PC-9 (cell line): ENCODE results near the gene KRTAP21-1.

Experiments
- CTCF ChIP-seq: fragments of 200-600 bp; sonication (generic); conservative IDR thresholded peaks from 2 replicates; pipeline ENCODE4 v1.6.1; 2017; ENCODE audit warnings: mixed run types, antibody characterized with exemption, mild to moderate bottlenecking, moderate library complexity
- EZH2 ChIP-seq: fragments of 200-600 bp; sonication (generic); IDR thresholded peaks from 2 replicates; pipeline ENCODE4 v1.8.0; 2017; ENCODE audit warnings: antibody characterized with exemption, low read depth

DNA sequence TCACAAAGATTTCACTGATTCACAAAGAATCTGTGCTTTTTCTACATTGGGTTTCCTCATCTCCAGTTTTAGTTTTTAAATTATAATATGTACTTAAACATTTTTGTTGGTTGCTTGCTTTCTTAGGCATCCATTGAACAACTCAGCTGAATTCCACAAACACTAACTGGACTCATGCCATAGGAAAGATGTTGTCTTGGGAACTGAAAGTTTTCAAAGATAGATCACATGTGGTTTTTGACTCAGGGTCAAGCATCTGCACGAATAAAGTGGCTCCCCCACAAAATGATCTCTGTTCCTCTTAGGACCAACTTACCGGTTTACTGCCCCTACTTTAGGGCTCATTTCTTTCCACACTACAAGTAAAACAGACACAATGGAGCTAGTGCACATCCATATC is 3.1 kb upstream of the KRTAP21-1 start:
- no peak for TF ChIP-seq CTCF
- no peak for TF ChIP-seq EZH2
